Esophagus muscularis mucosa (tissue), 3 donors: Measurements from ENCODE around the gene PIK3CD.
"Not testable (repeated sequence)": the region's sequence is repeated elsewhere in the genome, so short reads cannot be mapped to it uniquely, and the experiment has no call there.

Source experiments
- CTCF ChIP-seq, 3 experiments: fragments of 200-600 bp in 2 of 3; fragments of 450-650 bp in 1 of 3; sonication (generic) in 2 of 3; IDR thresholded peaks; one replicate each; pipeline ENCODE4 v1.5.1; 2017 to 2019; ENCODE audit warnings: antibody characterized with exemption in 3 of 3, mild to moderate bottlenecking in 2 of 3, moderate library complexity in 1 of 3
- POLR2A ChIP-seq: fragments of 450-650 bp; IDR thresholded peaks from one replicate; pipeline ENCODE4 v1.6.1; 2017; ENCODE audit warnings: antibody characterized with exemption, moderate library complexity, mild to moderate bottlenecking, low read depth

- TF ChIP-seq CTCF (IDR thresholded peaks at IDR 0.05); POLR2A: not testable (repeated sequence)
Measured at GRCh38 chr1:9676128-9676527, 24.6 kb downstream of the PIK3CD start.
